Activated CD4-positive, alpha-beta memory T cell treated with anti-CD3 and anti-CD28 coated beads, Interleukin-2, amount 10 ng/mL, durations not matched to agents 7 days and 5 days (primary cell): ENCODE results near the gene PFDN1. TPM values are rescaled to one million over a fixed set of nuclear protein-coding genes. Genes with fewer than 3 reads are reported as not detected.

Source experiments
- CTCF ChIA-PET: fragments of 350-600 bp; sonication (Branson Sonifier 250); formaldehyde crosslinking; loops from one replicate; lab custom pipeline; 2021; ENCODE audit warnings: antibody characterized with exemption, inconsistent platforms; lab: Charles Lee
- POLR2A ChIA-PET: fragments of 350-600 bp; sonication (Branson Sonifier 250); formaldehyde crosslinking; loops from one replicate; lab custom pipeline; 2021; ENCODE audit warnings: antibody characterized with exemption; lab: Charles Lee
- DNase-seq: peaks from one replicate; pipeline ENCODE4 v3.0.0-alpha.2; 2020
- H3K27ac Mint-ChIP-seq: one replicate; pipeline ENCODE4 v1.8.0; 2021; ENCODE audit warnings: mild to moderate bottlenecking, mixed read lengths
- H3K27me3 Mint-ChIP-seq: one replicate; pipeline ENCODE4 v1.8.0; 2021; ENCODE audit warnings: mixed read lengths
- H3K36me3 Mint-ChIP-seq: one replicate; pipeline ENCODE4 v1.8.0; 2021; ENCODE audit warnings: low read depth, mixed read lengths
- H3K4me1 Mint-ChIP-seq: one replicate; pipeline ENCODE4 v1.8.0; 2021; ENCODE audit warnings: mixed read lengths
- H3K4me3 Mint-ChIP-seq: one replicate; pipeline ENCODE4 v1.8.0; 2021; ENCODE audit warnings: mild to moderate bottlenecking, mixed read lengths
- H3K9me3 Mint-ChIP-seq: one replicate; pipeline ENCODE4 v1.8.0; 2021; ENCODE audit warnings: mixed read lengths
- total RNA-seq, 2 experiments: library from RNA; stranded (reverse); gene quantifications; one replicate each; pipeline ENCODE4 v1.2.3, GENCODE V29; 2021

PFDN1 gene
- total RNA-seq, 2 experiments from 2014 or later, result 52.3 to 55.8 TPM

- DNase-seq, result no peak
- no peak overlapping the region for H3K27ac Mint-ChIP-seq
- no peaks in the 10 kb centered on the region for H3K9me3 Mint-ChIP-seq
- ChIA-PET POLR2A (no interaction called here), CTCF (interaction anchor here (2.1 kb wide), 1 partner anchor 9 kb away, joined by 6 read pairs; no protein-coding TSS in a partner anchor)
- H3K36me3 Mint-ChIP-seq, result no peaks in the 10 kb centered on the region
- no peaks in the 10 kb centered on the region for H3K4me1 Mint-ChIP-seq
- H3K4me3 Mint-ChIP-seq, result no peak overlapping the region
- peaks cover 5% of the 10 kb centered on the region for H3K27me3 Mint-ChIP-seq
Measured at GRCh38 chr5:140230373-140230772, 72.5 kb downstream of the PFDN1 start.

GRCh38 chr5:140228364-140228837 lies 74.5 kb downstream of the PFDN1 start:
- CTCF ChIA-PET, result interaction anchor here (1.0 to 2.1 kb wide), 4 partner anchors 11 to 144 kb away, joined by 3 to 6 read pairs (median 3); partner anchors contain the start of gene HBEGF
- peaks cover 5% of the 10 kb centered on the region for H3K27me3 Mint-ChIP-seq
- no peak overlapping the region for H3K27ac Mint-ChIP-seq
- no peak overlapping the region for H3K4me3 Mint-ChIP-seq
- POLR2A ChIA-PET, result no interaction called here
- H3K36me3 Mint-ChIP-seq, result no peaks in the 10 kb centered on the region
- H3K9me3 Mint-ChIP-seq, result no peaks in the 10 kb centered on the region
- no peaks in the 10 kb centered on the region for H3K4me1 Mint-ChIP-seq
- no peak for DNase-seq

- ChIA-PET CTCF (no interaction called here), POLR2A (no interaction called here)
- Mint-ChIP-seq H3K27me3 (peaks cover 2% of the 10 kb centered on the region), H3K27ac (no peak overlapping the region), H3K36me3 (no peaks in the 10 kb centered on the region), H3K4me1 (peaks cover 4% of the 10 kb centered on the region), H3K4me3 (no peak overlapping the region), H3K9me3 (no peaks in the 10 kb centered on the region)
- DNase-seq, result no peak
Measured at GRCh38 chr5:140227046-140227445, 75.9 kb downstream of the PFDN1 start.

GRCh38 chr5:140225396-140225795 lies 77.5 kb downstream of the PFDN1 start:
- Mint-ChIP-seq H3K27me3 (no peaks in the 10 kb centered on the region), H3K9me3 (no peaks in the 10 kb centered on the region), H3K36me3 (no peaks in the 10 kb centered on the region), H3K4me1 (peaks cover 19% of the 10 kb centered on the region), H3K4me3 (no peak overlapping the region), H3K27ac (no peak overlapping the region)
- no peak for DNase-seq
- ChIA-PET POLR2A (no interaction called here), CTCF (interaction anchor here (1.0 kb wide), 1 partner anchor 18 kb away, joined by 3 read pairs; no protein-coding TSS in a partner anchor)

GRCh38 chr5:140224658-140225057 lies 78.2 kb downstream of the PFDN1 start:
- ChIA-PET CTCF (interaction anchor here (1.3 to 1.9 kb wide), 2 partner anchors 15 to 20 kb away, joined by 4 to 6 read pairs; no protein-coding TSS in a partner anchor), POLR2A (no interaction called here)
- no peak overlapping the region for H3K4me3 Mint-ChIP-seq
- H3K4me1 Mint-ChIP-seq, result peaks cover 27% of the 10 kb centered on the region
- H3K27me3 Mint-ChIP-seq, result no peaks in the 10 kb centered on the region
- no peak for DNase-seq
- no peaks in the 10 kb centered on the region for H3K9me3 Mint-ChIP-seq
- H3K36me3 Mint-ChIP-seq, result no peaks in the 10 kb centered on the region
- no peak overlapping the region for H3K27ac Mint-ChIP-seq

- H3K36me3 Mint-ChIP-seq, result no peaks in the 10 kb centered on the region
- no peak overlapping the region for H3K27ac Mint-ChIP-seq
- H3K27me3 Mint-ChIP-seq, result no peaks in the 10 kb centered on the region
- peaks cover 29% of the 10 kb centered on the region for H3K4me1 Mint-ChIP-seq
- ChIA-PET POLR2A (no interaction called here), CTCF (interaction anchor here (1.2 to 1.9 kb wide), 3 partner anchors 16 to 128 kb away, joined by 4 to 6 read pairs (median 5); no protein-coding TSS in a partner anchor)
- no peaks in the 10 kb centered on the region for H3K9me3 Mint-ChIP-seq
- H3K4me3 Mint-ChIP-seq, result no peak overlapping the region
- DNase-seq, result no peak
Measured at GRCh38 chr5:140223567-140223966, 79.3 kb downstream of the PFDN1 start.

- Mint-ChIP-seq H3K36me3 (no peaks in the 10 kb centered on the region), H3K27ac (no peak overlapping the region), H3K9me3 (no peaks in the 10 kb centered on the region), H3K27me3 (no peaks in the 10 kb centered on the region), H3K4me3 (no peak overlapping the region), H3K4me1 (peaks cover 29% of the 10 kb centered on the region)
- ChIA-PET POLR2A (no interaction called here), CTCF (interaction anchor here (0.9 kb wide), 1 partner anchor 17 kb away, joined by 3 read pairs; no protein-coding TSS in a partner anchor)
- DNase-seq, result no peak
Measured at GRCh38 chr5:140222416-140222815, 80.5 kb downstream of the PFDN1 start.

- no peak overlapping the region for H3K4me3 Mint-ChIP-seq
- H3K4me1 Mint-ChIP-seq, result peaks cover 29% of the 10 kb centered on the region
- POLR2A ChIA-PET, result no interaction called here
- H3K27ac Mint-ChIP-seq, result no peak overlapping the region
- CTCF ChIA-PET, result interaction anchor here (0.9 kb wide), 1 partner anchor 18 kb away, joined by 3 read pairs; no protein-coding TSS in a partner anchor
- no peaks in the 10 kb centered on the region for H3K27me3 Mint-ChIP-seq
- H3K9me3 Mint-ChIP-seq, result no peaks in the 10 kb centered on the region
- H3K36me3 Mint-ChIP-seq, result no peaks in the 10 kb centered on the region
- DNase-seq, result no peak
Measured at GRCh38 chr5:140221697-140222223, 81.1 kb downstream of the PFDN1 start.

- CTCF ChIA-PET, result interaction anchor here (1.2 to 1.6 kb wide), 3 partner anchors 23 to 143 kb away, joined by 3 to 6 read pairs (median 3); no protein-coding TSS in a partner anchor
Measured at GRCh38 chr5:140220698-140221064, 82.2 kb downstream of the PFDN1 start.

GRCh38 chr5:140220032-140220697 lies 82.7 kb downstream of the PFDN1 start:
- POLR2A ChIA-PET, result no interaction called here
- CTCF ChIA-PET, result interaction anchor here (1.2 to 1.8 kb wide), 4 partner anchors 20 to 143 kb away, joined by 3 to 6 read pairs (median 4); no protein-coding TSS in a partner anchor

More at GRCh38 chr5:140220698-140221064, 82.2 kb downstream of the PFDN1 start:
- no peak overlapping the region for H3K27ac Mint-ChIP-seq
- H3K4me3 Mint-ChIP-seq, result no peak overlapping the region
- H3K4me1 Mint-ChIP-seq, result peaks cover 29% of the 10 kb centered on the region
- H3K36me3 Mint-ChIP-seq, result no peaks in the 10 kb centered on the region
- POLR2A ChIA-PET, result no interaction called here
- H3K27me3 Mint-ChIP-seq, result no peaks in the 10 kb centered on the region
- no peak for DNase-seq
- H3K9me3 Mint-ChIP-seq, result no peaks in the 10 kb centered on the region

GRCh38 chr5:140219068-140219991 lies 83.6 kb downstream of the PFDN1 start:
- Mint-ChIP-seq H3K4me3 (no peak overlapping the region), H3K36me3 (no peaks in the 10 kb centered on the region), H3K27ac (no peak overlapping the region), H3K4me1 (peaks cover 40% of the 10 kb centered on the region), H3K9me3 (no peaks in the 10 kb centered on the region), H3K27me3 (no peaks in the 10 kb centered on the region)
- POLR2A ChIA-PET, result no interaction called here
- DNase-seq, result no peak
- CTCF ChIA-PET, result interaction anchor here (1.6 to 1.8 kb wide), 2 partner anchors 21 to 133 kb away, joined by 3 to 5 read pairs; no protein-coding TSS in a partner anchor

More at GRCh38 chr5:140220032-140220697, 82.7 kb downstream of the PFDN1 start:
- Mint-ChIP-seq H3K4me3 (no peak overlapping the region), H3K36me3 (no peaks in the 10 kb centered on the region), H3K27me3 (no peaks in the 10 kb centered on the region), H3K4me1 (peaks cover 32% of the 10 kb centered on the region), H3K27ac (no peak overlapping the region), H3K9me3 (no peaks in the 10 kb centered on the region)
- DNase-seq, result no peak

GRCh38 chr5:140217299-140218026 lies 85.4 kb downstream of the PFDN1 start:
- no peak for DNase-seq
- POLR2A ChIA-PET, result no interaction called here
- Mint-ChIP-seq H3K9me3 (no peaks in the 10 kb centered on the region), H3K27me3 (no peaks in the 10 kb centered on the region), H3K4me1 (peaks cover 45% of the 10 kb centered on the region), H3K27ac (no peak overlapping the region), H3K36me3 (no peaks in the 10 kb centered on the region), H3K4me3 (no peak overlapping the region)
- CTCF ChIA-PET, result interaction anchor here (1.5 kb wide), 2 partner anchors 23 to 134 kb away, joined by 3 to 5 read pairs; no protein-coding TSS in a partner anchor
